KBM-7 (cell line): Measurements from ENCODE around the gene ATP5MK.
"Not testable (repeated sequence)": the region's sequence is repeated elsewhere in the genome, so short reads cannot be mapped to it uniquely, and the experiment has no call there.

ENCODE experiments used
- DNase-seq: peaks from one replicate; pipeline ENCODE4 v3.0.0-alpha.2; 2015
- in situ Hi-C: fragments of 300-500 bp; cut with MboI; formaldehyde crosslinking; loops from 2 replicates; pipeline ENCODE4 v1.14.3; 2020; ENCODE audit warnings: low sequenced_read_pairs, low pct_unique_long_range_greater_than_20kb, mixed read lengths

The ATP5MK gene, protein sequence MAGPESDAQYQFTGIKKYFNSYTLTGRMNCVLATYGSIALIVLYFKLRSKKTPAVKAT

DNA sequence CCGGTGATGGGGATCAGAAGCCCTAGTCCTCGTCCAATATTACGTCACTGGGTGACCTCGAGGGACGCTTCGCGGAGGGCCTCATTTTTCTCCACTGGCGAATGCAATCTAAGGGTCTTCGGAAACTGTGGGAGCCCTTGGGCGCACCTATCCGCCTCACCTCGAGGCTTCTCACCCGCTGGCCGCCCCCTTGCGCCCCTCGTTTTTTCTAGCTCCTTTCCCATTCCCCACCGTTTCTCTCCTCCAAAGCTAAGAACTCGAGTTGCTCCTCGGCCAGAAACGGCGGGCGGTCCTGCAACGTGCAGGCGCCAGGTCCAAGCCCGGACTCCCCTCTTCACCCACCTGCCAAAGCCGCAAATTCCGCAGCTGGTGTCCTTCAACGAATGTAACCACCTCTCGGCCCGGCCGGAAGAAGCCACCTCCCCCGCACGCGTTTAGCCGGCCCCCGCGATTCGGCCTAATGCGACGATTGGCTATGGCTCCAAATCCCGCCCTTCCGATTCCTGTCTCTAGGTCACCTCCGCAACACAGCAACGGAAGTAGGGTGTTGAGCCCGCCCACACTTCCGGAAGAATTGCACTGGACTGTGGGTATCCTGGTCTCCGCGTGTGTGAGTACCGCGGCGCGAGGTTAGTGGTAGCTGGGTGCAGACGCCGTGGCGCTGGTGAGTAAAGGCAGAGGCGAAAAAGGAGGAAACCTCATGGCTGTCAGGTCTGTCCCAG, at the start of gene ATP5MK, which contains the start of gene PDCD11:
TSS of gene ATP5MK (minus strand) at position 409 of the 722 bp plus-strand sequence. CDS start 4,018 bp downstream, outside the sequence.
TSS of gene PDCD11 (plus strand) at position 560 of the 722 bp plus-strand sequence. CDS start 1,801 bp downstream, outside the sequence.
- DNase-seq, result peak; percentile 99
- in situ Hi-C loops, result no loop called here

DNA sequence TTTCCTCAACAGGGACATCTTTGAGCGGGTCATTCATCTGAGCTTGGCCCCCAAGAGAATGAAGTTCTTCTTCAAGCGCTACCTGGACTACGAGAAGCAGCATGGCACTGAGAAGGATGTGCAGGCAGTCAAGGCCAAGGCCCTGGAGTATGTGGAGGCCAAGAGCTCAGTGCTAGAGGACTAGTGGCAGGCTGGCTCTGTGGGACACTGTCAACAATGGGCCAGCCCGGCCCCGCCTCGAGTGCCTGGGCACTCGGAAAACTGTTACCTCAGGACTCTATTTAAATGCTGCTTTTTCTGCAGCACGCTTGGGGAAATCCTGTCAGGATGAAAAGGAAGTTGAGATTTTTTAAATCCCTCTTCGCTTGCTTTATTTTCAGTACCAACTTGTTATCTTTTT, 49.1 kb upstream of the ATP5MK start:
- in situ Hi-C loops, result no loop called here
- no peak for DNase-seq

DNA sequence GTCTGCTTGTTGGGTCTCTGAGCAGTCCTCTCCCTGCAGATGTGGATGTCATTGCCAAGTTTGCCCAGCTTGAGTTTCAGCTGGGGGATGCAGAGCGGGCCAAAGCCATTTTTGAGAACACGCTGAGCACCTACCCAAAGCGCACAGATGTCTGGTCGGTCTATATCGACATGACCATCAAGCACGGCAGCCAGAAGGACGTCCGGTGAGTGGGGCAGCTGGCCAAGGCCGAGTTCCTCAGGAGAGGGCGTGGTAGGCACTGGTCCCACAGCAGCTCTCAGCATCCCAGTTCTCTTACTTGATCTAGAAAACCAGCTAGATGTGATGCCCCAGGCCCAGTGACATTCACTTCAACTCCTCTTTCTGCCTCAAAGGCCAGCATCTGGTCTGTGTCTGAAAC, 48.2 kb upstream of the ATP5MK start:
- in situ Hi-C loops, result no loop called here
- DNase-seq, result no peak

DNA sequence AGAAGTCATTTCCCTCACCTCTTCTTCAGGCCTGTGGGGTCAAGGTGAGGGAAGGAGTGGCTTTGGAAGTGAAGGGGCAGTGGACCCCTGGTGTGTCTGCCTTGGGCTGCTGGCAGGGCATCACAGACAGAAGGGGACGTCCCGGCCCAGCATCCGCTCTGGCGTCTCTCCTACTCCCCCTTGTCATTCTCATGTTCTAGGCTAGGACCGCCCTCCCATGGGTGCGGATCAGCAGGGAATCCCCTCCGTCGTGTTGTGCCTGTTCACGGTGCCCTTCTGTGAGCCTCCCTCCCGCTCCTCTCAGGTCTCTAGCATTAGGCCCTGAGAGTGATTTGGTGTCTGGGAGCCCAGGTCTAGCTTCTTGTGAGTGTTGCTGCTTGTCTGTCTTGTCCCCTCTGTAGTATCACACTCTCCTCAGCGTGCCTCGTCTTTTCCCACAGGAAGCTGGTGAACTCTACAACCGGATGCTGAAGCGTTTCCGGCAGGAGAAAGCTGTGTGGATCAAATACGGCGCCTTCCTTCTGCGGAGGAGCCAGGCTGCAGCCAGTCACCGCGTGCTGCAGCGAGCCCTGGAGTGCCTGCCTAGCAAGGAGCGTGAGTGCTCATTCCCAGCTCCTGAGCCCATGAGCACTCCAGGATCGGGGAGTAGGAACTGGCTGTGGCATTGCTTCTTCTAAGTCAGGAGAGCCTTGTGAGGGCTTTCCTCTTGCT, 47.4 kb upstream of the ATP5MK start:
- in situ Hi-C loops, result no loop called here

DNA sequence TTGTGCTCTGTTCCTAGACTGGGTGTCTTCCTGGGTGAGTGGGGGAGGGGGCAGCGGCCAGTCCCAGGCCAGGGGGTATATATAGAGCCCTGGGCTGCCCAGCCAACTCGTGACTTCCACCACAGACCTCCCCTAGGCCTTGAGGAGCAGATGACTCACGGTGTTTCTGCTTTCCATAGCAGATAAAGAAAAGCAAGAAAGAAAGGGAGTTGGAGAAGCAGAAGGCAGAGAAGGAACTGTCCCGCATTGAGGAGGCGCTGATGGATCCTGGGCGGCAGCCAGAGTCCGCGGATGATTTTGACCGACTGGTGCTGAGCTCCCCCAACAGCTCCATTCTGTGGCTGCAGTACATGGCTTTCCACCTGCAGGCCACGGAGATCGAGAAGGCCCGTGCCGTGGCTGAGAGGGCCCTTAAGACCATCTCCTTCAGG, 45.8 kb upstream of the ATP5MK start:
- in situ Hi-C loops, result no loop called here
- no peak for DNase-seq

More for the DNA sequence above, 47.4 kb upstream of the ATP5MK start:
- DNase-seq, result no peak

DNA sequence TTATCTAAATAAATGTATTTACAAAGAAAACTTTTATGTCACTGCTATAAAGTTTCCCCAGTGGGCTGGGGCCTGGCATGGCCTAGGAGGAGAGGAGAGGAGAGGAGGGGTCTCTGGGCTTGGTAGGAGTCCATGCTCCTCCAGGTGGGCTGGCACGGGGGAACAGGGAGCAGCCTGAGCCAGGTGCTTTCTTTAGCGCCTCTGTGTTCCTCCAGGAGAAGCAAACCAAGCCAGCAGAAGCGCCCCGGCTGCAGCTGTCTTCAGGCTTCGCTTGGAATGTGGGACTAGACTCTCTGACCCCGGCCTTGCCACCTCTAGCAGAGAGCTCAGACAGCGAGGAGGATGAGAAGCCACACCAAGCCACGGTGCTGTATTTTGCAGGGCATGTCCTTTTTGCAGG, 45.3 kb upstream of the ATP5MK start:
- in situ Hi-C loops, result no loop called here
- no peak for DNase-seq

DNA sequence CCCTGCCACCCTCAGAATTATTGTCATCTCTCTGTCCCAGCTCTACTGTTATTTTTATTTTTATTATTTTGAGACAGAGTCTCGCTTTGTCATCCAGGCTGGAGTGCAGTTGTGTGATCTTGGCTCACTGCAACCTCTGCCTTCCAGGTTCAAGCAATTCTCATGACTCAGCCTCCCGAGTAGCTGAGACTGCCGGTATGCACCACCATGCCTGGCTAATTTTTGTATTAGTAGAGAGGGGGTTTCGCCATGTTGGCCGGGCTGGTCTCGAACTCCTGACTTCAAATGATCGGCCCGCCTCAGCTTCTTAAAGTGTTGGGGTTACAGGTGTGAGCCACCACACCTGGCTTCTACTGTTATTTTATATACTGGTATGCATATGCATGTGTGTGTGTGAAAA, 44.9 kb upstream of the ATP5MK start:
- in situ Hi-C loops, result no loop called here

DNA sequence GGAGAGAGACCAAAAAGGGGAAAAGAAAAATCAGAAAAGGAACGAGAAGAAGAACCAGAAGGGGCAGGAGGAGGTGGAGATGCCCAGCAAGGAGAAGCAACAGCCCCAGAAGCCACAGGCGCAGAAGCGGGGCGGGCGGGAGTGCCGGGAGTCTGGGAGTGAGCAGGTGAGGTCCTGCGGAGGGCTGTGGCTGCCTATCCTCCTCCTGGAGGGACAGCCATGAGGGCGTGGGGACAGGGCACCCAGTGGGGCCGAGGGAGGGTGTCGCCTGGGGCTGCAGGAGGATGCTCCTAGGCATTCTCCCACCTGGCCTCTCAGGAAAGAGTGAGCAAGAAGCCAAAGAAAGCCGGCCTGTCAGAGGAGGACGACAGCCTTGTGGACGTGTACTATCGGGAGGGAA, 44.1 kb upstream of the ATP5MK start:
- no peak for DNase-seq
- in situ Hi-C loops, result no loop called here

More for the DNA sequence above, 44.9 kb upstream of the ATP5MK start:
- DNase-seq, result no peak

DNA sequence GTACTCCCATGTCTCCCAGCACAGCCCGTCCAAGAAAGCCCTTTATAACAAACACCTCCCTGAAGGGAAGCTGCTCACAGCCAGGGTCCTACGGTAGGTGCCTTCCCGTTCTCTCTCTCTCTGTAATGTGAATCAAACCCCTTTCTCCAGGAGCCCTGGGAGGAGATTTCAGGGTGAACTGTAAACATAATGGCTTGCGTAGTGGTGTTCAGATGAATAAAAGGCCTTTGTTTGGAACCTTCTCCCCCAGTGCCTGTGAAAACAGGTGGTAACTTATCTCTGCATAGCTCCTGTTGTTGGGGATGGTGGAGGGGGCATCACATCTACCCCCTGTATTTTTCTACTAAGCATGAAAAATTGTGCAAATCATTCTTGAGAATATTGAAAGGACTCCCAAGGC, 43.5 kb upstream of the ATP5MK start:
- in situ Hi-C loops, result no loop called here
- no peak for DNase-seq

DNA sequence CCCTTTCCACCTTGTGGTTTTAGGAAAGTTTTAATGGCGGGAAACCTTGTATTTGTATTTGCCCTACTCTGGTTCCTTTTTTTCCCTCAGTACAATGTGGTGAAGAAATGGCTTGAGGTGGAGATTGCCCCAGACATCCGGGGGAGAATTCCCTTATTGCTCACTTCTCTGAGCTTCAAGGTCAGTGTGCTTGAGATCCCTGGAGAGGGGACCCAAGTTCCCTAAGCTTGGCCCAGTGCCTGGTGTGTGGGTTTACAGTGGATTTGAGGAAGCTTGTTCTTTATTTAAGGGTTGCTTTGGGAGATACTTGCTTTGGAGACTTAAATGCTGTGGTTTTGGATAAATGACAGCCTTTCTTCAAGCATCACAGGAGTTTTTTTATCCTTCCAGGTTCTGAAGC, 37.6 kb upstream of the ATP5MK start:
- DNase-seq, result peak; percentile 40
- in situ Hi-C loops, result no loop called here

DNA sequence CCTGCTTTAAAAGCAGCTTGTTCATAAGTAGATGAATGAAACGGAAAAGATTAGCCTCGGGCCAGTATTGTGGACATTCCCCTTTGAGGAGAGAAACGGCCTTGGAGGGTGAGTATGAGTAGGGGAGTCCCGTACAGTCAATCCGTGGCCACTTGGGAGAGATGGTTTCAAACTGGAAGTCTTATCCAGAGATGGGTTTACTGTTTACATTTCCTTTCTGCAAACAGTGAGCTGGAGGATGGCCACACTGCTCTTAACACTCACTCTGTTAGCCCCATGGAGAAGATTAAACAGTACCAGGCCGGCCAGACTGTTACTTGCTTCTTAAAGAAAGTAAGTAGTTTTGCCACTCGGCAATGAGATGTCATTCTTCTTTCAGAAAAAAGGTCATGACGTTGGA, 35.6 kb upstream of the ATP5MK start:
- in situ Hi-C loops, result no loop called here
- no peak for DNase-seq

DNA sequence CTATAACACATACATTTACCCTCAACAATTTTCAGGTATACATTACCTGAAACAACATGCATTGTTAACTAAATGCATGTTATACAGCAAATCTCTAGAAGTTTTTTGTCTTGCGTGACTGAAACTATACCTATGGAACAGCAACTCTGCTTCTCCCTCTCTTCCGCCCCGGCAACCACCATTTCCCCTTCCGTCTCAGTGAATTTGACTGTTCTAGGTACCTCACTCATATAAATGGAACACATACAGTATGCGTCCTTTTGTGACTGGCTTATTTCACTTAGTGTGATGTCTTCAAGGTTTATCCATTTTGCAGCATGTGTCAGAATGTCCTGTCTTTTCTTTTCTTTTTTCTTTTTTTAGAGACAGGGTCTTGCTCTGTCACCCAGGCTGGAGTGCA, 33.4 kb upstream of the ATP5MK start:
- in situ Hi-C loops, result no loop called here

DNA sequence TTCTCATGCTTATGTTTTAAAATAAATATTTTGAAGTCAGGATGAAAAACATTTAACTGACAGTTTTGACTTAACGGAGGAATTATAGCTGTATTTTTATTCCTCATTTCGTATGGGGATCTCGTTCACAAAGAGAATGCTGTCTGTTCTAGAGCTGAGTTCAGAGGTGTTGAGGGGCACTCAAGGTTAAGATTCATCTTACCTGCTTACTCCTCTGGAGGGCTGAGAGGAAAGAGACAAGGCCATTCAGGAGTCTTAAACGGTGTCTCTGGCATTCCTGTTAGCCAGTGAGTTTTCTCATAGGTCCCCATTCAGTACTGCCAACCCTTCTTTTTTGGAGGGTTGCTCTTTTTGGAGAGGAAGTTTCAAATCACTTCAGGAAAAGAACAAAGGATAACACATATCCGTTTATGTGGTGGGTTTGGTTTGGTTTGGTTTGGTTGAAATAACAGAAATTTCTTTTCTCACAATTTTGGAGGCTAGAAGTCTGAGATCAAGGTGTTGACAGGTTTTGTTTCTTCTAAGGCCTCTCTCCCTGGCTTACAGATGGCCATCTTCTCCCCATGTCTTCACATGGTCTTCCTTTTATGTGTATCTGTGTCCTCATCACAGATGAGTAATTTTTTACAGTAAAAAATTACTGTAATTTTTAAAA, 32.8 kb upstream of the ATP5MK start:
- no peak for DNase-seq

More for the DNA sequence above, 33.4 kb upstream of the ATP5MK start:
- no peak for DNase-seq

DNA sequence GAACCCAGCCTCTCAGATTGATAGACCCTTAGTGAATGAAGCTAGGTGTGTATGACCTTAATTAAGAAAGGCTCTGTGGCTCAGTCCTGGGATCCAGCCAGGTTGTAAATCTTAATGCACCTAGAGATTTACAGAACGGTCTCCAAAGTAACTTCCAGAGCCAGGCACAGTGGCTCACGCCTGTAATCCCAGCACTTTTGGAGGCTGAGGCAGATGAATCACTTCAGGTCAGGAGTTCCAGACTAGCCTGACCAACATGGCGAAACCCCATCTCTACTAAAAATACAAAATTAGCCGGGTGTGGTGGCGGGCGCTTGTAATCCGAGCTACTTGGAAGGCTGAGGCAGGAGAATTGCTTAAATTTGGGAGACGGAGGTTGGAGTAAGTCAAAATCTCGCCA, 31.6 kb upstream of the ATP5MK start:
- in situ Hi-C loops, result no loop called here
- no peak for DNase-seq

More for the DNA sequence above, 32.8 kb upstream of the ATP5MK start:
- in situ Hi-C loops, result no loop called here

DNA sequence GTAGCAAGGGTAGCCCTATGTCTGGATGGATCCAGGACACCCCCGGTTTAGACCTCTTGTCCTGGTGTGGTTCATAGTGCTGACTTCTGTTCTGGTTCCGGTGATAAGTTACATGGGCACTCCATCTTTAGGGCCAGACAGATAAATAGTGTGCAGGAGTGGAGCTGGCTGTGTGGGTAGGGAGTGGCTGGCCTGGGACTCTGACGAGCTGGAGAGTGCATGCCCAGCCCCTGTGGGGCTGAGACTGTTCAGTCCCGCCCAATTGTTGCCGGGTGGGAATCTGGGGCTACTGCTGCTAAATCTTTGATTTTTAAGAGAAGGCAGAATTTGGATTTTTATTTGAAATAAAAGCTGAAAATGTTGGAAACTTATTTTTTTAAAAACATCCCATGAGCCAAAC, 27.5 kb upstream of the ATP5MK start:
- DNase-seq, result no peak
- in situ Hi-C loops, result no loop called here

DNA sequence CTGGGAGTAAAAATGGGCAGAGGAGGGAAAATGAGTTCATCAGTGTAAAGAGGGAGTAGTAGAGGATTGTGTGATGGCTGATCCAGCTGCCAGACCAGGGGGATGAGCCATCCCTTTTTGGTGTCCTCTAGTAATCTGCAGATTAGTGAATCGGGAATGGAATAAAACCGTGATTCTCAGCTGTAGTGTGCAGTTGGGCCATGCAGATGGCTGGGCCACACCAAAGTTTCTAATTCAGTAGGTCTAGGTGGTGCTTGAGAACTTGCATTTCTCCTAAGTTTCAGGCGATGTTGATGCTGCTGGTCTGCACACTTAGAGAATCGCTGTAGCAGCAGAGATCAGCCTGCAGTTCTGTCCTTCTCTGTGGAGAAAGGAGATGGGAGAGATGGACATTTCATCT, 22.8 kb upstream of the ATP5MK start:
- no peak for DNase-seq
- in situ Hi-C loops, result no loop called here

DNA sequence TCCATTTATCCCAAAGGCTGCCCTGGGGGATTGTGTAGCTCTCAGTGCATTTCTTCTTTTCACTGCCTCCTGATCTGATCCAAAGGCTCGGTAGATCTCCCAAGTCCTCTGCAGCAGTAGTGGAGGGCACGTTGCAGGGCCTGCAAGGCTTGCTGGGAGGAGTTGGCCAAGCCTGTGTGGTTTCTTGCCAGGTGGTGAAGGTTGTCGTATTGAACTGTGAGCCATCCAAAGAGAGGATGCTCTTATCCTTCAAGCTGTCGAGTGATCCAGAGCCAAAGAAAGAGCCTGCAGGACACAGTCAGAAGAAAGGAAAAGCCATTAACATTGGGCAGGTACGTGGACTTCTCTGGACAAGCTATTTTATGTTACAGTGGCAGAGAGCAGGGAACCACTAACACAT, 21.3 kb upstream of the ATP5MK start:
- no peak for DNase-seq
- in situ Hi-C loops, result no loop called here

DNA sequence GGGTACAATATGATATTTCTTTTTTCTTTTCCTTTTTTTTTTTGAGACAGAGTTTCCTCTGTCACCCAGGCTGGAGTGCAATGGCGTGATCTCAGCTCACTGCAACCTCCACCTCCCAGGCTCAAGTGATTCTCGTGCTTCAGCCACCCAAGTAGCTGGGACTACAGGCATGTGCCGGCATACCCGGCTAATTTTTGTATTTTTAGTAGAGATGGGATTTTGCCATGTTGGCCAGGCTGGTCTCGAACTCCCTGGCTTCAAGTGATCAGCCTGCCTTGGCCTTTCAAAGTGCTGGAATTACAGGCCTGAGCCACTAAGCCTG, 20.8 kb upstream of the ATP5MK start:
- DNase-seq, in situ Hi-C loops: not testable (repeated sequence)

DNA sequence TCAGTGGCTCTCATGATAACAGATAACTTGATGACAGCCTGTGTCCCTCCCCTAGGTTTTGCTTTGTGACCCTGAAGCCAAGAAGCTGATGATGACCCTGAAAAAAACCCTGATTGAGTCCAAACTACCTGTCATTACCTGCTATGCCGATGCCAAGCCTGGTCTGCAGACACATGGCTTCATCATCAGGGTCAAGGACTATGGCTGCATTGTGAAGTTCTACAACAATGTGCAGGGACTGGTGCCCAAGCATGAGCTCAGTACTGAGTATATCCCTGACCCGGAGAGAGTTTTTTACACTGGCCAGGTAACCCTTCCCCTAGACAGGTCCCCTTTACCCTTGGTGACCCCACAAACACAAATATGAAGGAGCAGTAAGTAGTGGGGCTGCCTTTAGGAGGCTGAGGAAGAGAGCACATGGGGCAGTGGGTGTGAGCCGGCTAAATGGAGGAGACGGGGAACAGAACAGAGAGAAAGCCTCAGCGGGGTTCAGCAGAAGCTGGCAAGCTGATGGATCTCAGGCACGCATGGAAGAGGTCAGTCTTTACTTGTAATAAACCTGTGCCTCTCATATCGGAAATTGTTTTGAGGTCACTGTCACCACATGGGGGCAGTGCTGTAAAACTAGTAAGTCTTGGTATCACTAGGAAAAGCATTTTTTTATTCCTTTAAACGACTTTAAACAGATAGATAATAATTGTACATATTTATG, 20.3 kb upstream of the ATP5MK start:
- in situ Hi-C loops, result no loop called here
- DNase-seq, result peak; percentile 55
